HEK293 (cell line): ENCODE results near the gene RHOF.
A peak's percentile ranks its signal among the peaks of the same experiment; 100 is the strongest.

Source experiments
- CTCF ChIA-PET: fragments of 350-600 bp; formaldehyde crosslinking; extraction: SDS; loops from one replicate; lab custom pipeline; 2021; ENCODE audit warnings: antibody characterized with exemption; lab: Yijun Ruan, JAX
- POLR2A ChIA-PET: fragments of 300-600 bp; formaldehyde crosslinking; extraction: SDS; loops from one replicate; lab custom pipeline; 2020; ENCODE audit warnings: antibody characterized with exemption, inconsistent platforms; lab: Yijun Ruan, JAX
- H3K27ac ChIP-seq: fragments of 200-500 bp; sonication (Bioruptor generic); 2 replicates; pipeline ENCODE4 v1.5.1; 2014; ENCODE audit warnings: low read depth, low read length, control low read depth, inconsistent platforms; ENCODE audit errors: extremely low read depth
- H3K36me3 ChIP-seq, 2 experiments: fragments of 200-500 bp in 1 of 2; sonication (Bioruptor generic) in 1 of 2; 1 replicate in 1 of 2; 2 replicates in 1 of 2; pipeline ENCODE4 v1.5.1; 2014 to 2017; ENCODE audit warnings: inconsistent platforms in 2 of 2, low read length in 2 of 2; ENCODE audit not compliant: control insufficient read depth in 2 of 2, insufficient read depth in 1 of 2
- H3K4me1 ChIP-seq: fragments of 200-500 bp; sonication (Bioruptor generic); 2 replicates; pipeline ENCODE4 v1.5.1; 2014; ENCODE audit warnings: mild to moderate bottlenecking, low read length, inconsistent platforms; ENCODE audit not compliant: control insufficient read depth, insufficient read depth
- H3K4me3 ChIP-seq: 2 replicates; pipeline ENCODE4 v1.5.1; 2011; ENCODE audit warnings: low read depth, mild to moderate bottlenecking, control low read depth, low read length, moderate library complexity
- H3K9me3 ChIP-seq: fragments of 200-500 bp; sonication (Bioruptor generic); 2 replicates; pipeline ENCODE4 v1.5.1; 2014; ENCODE audit warnings: low read depth, low read length, inconsistent platforms; ENCODE audit not compliant: control insufficient read depth, insufficient read depth
- EGR2 ChIP-seq: fragments of 450-650 bp; formaldehyde crosslinking; IDR thresholded peaks from 2 replicates; pipeline ENCODE4 v1.5.1; 2016; ENCODE audit warnings: low read depth, missing biosample characterization, missing genetic modification characterization
- HIC1 ChIP-seq: fragments of 450-650 bp; formaldehyde crosslinking; IDR thresholded peaks from 2 replicates; pipeline ENCODE4 v1.5.1; 2016; ENCODE audit warnings: missing biosample characterization, missing genetic modification characterization
- KLF9 ChIP-seq: fragments of 450-650 bp; formaldehyde crosslinking; IDR thresholded peaks from 2 replicates; pipeline ENCODE4 v1.5.1; 2016; ENCODE audit warnings: missing biosample characterization, missing genetic modification characterization, low read depth
- PRDM10 ChIP-seq: fragments of 450-650 bp; formaldehyde crosslinking; IDR thresholded peaks from 2 replicates; pipeline ENCODE4 v1.5.1; 2016; ENCODE audit warnings: missing biosample characterization, missing genetic modification characterization
- SP2 ChIP-seq: fragments of 450-650 bp; formaldehyde crosslinking; IDR thresholded peaks from 2 replicates; pipeline ENCODE4 v1.5.1; 2016; ENCODE audit warnings: missing biosample characterization, missing genetic modification characterization
- ZBTB44 ChIP-seq: fragments of 450-650 bp; IDR thresholded peaks from 2 replicates; pipeline ENCODE4 v1.5.1; 2018; ENCODE audit warnings: missing biosample characterization, mild to moderate bottlenecking, missing genetic modification characterization
- ZFHX2 ChIP-seq: fragments of 450-650 bp; formaldehyde crosslinking; conservative IDR thresholded peaks from 2 replicates; pipeline ENCODE4 v1.5.1; 2016; ENCODE audit warnings: missing biosample characterization, missing genetic modification characterization
- ZFP69B ChIP-seq: fragments of 450-650 bp; formaldehyde crosslinking; IDR thresholded peaks from 2 replicates; pipeline ENCODE4 v1.5.1; 2016; ENCODE audit warnings: missing biosample characterization, missing genetic modification characterization
- ZNF132 ChIP-seq: fragments of 450-650 bp; formaldehyde crosslinking; IDR thresholded peaks from 2 replicates; pipeline ENCODE4 v1.5.1; 2017; ENCODE audit warnings: missing biosample characterization, missing genetic modification characterization, borderline replicate concordance
- ZNF2 ChIP-seq: fragments of 450-650 bp; formaldehyde crosslinking; IDR thresholded peaks from 2 replicates; pipeline ENCODE4 v1.5.1; 2016; ENCODE audit warnings: missing biosample characterization, missing genetic modification characterization
- ZNF239 ChIP-seq: fragments of 450-650 bp; formaldehyde crosslinking; IDR thresholded peaks from 2 replicates; pipeline ENCODE4 v1.5.1; 2016; ENCODE audit warnings: missing biosample characterization, missing genetic modification characterization
- ZNF629 ChIP-seq: fragments of 450-650 bp; formaldehyde crosslinking; IDR thresholded peaks from 2 replicates; pipeline ENCODE4 v1.5.1; 2017; ENCODE audit warnings: missing biosample characterization, missing genetic modification characterization
- ZNF777 ChIP-seq: fragments of 450-650 bp; formaldehyde crosslinking; IDR thresholded peaks from 2 replicates; pipeline ENCODE4 v1.5.1; 2017; ENCODE audit warnings: missing biosample characterization, missing genetic modification characterization, borderline replicate concordance
- ZSCAN23 ChIP-seq: fragments of 450-650 bp; formaldehyde crosslinking; IDR thresholded peaks from 2 replicates; pipeline ENCODE4 v1.5.1; 2016; ENCODE audit warnings: missing biosample characterization, missing genetic modification characterization
- ZXDB ChIP-seq: fragments of 450-650 bp; formaldehyde crosslinking; IDR thresholded peaks from 2 replicates; pipeline ENCODE4 v1.5.1; 2016; ENCODE audit warnings: missing biosample characterization, missing genetic modification characterization

The RHOF gene, protein sequence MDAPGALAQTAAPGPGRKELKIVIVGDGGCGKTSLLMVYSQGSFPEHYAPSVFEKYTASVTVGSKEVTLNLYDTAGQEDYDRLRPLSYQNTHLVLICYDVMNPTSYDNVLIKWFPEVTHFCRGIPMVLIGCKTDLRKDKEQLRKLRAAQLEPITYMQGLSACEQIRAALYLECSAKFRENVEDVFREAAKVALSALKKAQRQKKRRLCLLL

DNA sequence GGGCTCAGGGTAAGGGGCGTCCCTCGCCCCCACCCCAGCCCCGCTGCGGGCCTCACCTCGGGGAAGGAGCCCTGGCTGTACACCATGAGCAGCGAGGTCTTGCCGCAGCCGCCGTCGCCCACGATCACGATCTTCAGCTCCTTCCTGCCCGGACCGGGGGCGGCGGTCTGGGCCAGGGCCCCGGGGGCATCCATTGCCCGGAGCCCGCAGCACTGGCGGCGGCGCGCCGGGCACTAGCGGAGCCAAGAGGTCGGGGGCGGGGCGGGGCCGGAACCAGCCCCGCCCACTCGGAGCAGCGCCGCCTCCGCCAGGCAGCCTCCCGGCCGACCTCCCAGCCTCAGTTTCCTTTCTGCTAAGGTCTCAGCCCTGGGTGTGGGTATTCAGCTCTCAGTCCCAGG is at the start of gene RHOF:
Gene RHOF, minus strand, starts transcription at position 249 of the 398 bp plus-strand sequence. Its CDS starts 55 bp downstream, at position 194.
- H3K4me1 ChIP-seq = peaks cover 11% of the 10 kb centered on the region
- peak within 1 kb of the TSS; percentile 50 for H3K4me3 ChIP-seq
- CTCF ChIA-PET = interaction anchor here (0.5 to 9.8 kb wide), 37 partner anchors 14 to 311 kb away, joined by 3 to 393 read pairs (median 5); partner anchors contain the start of genes HPD, PSMD9, SETD1B and TMEM120B
- peak within 1 kb of the TSS; percentile 4; the same call in 1 of the 2 replicates for H3K27ac ChIP-seq
- H3K9me3 ChIP-seq = no peaks in the 10 kb centered on the region
- TF ChIP-seq KLF9 (tag by site-specific recombination) (0 out of 2 replicates have a peak, but pooled peaks have one; percentile 35), EGR2 (tag by site-specific recombination) (no peak), ZNF777 (tag by site-specific recombination) (no peak), ZFHX2 (tag by site-specific recombination) (peak; percentile 15; the same call in 1 of the 2 replicates)
- peaks cover 0 to 21% of the 10 kb centered on the region in 2 experiments; a peak in 1 of 3 replicates for H3K36me3 ChIP-seq
- POLR2A ChIA-PET = interaction anchor here (1.2 to 8.9 kb wide), 6 partner anchors 10 to 100 kb away, joined by 3 to 165 read pairs (median 12); partner anchors contain the start of genes PSMD9 and SETD1B

GRCh38 chr12:121839993-121840761 is 46.7 kb upstream of the RHOF start:
- no peaks in the 10 kb centered on the region for H3K9me3 ChIP-seq
- TF ChIP-seq SP2 (tag by site-specific recombination) = no peak
- TF ChIP-seq ZSCAN23 (tag by site-specific recombination) = no peak
- 0 out of 2 replicates have a peak, but pooled peaks have one; percentile 0 for TF ChIP-seq ZNF629
- no peak for TF ChIP-seq HIC1 (tag by site-specific recombination)
- TF ChIP-seq ZFP69B (tag by site-specific recombination) = no peak
- TF ChIP-seq ZXDB (tag by site-specific recombination) = no peak
- no peak for TF ChIP-seq PRDM10
- no peak for TF ChIP-seq ZBTB44 (tag by site-specific recombination)
- TF ChIP-seq ZNF2 (tag by site-specific recombination) = 0 out of 2 replicates have a peak, but pooled peaks have one; percentile 10
- TF ChIP-seq ZNF239 = peak; percentile 93
- TF ChIP-seq ZNF132 (tag by site-specific recombination) = no peak
- no peaks in the 10 kb centered on the region for H3K36me3 ChIP-seq
- H3K4me3 ChIP-seq = peak overlapping the region; percentile 55
- ChIA-PET POLR2A (interaction anchor here (0.9 kb wide), 1 partner anchor 38 kb away, joined by 3 read pairs; no protein-coding TSS in a partner anchor), CTCF (interaction anchor here (1.1 to 3.6 kb wide), 2 partner anchors 16 to 29 kb away, joined by 5 to 24 read pairs; no protein-coding TSS in a partner anchor)
- H3K27ac ChIP-seq = peak overlapping the region; percentile 46; the same call in 1 of the 2 replicates
- H3K4me1 ChIP-seq = peaks cover 5% of the 10 kb centered on the region; the same call in 1 of the 2 replicates
